ENCODE results near the gene RELT.

- TF ChIP-seq EZH2 (IDR thresholded peaks at IDR 0.05; ENCODE audit: low read length, missing control alignments) = no peak
- TF ChIP-seq CTCF (conservative IDR thresholded peaks at IDR 0.05 in 1 of 2, IDR thresholded peaks at IDR 0.05 in 1 of 2; ENCODE audit: low read depth in 1 of 2, low read length in 2 of 2) = no peak
These were observed 12.3 kb downstream of the RELT start for GRCh38 chr11:73388265-73389133.
